ENCODE data around the gene C1orf53. TPM values are rescaled to one million over a fixed set of nuclear protein-coding genes. Genes with fewer than 3 reads are reported as not detected.
A peak's percentile ranks its signal among the peaks of the same experiment; 100 is the strongest.
"Not testable (repeated sequence)": the region's sequence is repeated elsewhere in the genome, so short reads cannot be mapped to it uniquely, and the experiment has no call there.

Gene C1orf53
- total and polyA plus RNA-seq, 8 donors = 1.5 to 8.9 (median 3.1) TPM

DNA sequence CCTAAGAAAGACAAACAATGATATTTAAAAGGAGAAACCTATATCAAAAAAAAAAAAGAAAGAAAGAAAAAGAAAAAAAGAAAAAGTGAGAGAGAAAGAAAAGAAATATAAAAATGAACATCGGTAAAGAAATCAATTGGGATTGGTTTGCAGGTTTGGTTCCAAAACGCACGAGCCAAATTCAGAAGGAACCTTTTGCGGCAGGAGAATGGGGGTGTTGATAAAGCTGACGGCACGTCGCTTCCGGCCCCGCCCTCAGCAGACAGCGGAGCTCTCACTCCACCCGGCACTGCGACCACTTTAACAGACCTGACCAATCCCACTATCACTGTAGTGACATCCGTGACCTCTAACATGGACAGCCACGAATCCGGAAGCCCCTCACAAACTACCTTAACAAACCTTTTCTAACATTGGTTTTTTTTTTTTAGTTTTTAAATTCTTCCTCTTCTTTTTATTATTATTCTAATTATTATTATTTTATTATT lies 26.5 kb downstream of the C1orf53 start:
- TF ChIP-seq, protein P1, sequence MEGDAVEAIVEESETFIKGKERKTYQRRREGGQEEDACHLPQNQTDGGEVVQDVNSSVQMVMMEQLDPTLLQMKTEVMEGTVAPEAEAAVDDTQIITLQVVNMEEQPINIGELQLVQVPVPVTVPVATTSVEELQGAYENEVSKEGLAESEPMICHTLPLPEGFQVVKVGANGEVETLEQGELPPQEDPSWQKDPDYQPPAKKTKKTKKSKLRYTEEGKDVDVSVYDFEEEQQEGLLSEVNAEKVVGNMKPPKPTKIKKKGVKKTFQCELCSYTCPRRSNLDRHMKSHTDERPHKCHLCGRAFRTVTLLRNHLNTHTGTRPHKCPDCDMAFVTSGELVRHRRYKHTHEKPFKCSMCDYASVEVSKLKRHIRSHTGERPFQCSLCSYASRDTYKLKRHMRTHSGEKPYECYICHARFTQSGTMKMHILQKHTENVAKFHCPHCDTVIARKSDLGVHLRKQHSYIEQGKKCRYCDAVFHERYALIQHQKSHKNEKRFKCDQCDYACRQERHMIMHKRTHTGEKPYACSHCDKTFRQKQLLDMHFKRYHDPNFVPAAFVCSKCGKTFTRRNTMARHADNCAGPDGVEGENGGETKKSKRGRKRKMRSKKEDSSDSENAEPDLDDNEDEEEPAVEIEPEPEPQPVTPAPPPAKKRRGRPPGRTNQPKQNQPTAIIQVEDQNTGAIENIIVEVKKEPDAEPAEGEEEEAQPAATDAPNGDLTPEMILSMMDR (IDR thresholded peaks at IDR 0.05) = no peak
- no peaks in the 10 kb centered on the region for H3K36me3 ChIP-seq
- intact Hi-C loops (cut with DNase I) = no loop called here
- H3K4me3 ChIP-seq = no peak overlapping the region
- H3K9me3 ChIP-seq = no peaks in the 10 kb centered on the region
- peaks cover 51 to 96% of the 10 kb centered on the region in 2 donors for H3K27me3 ChIP-seq
- H3K4me1 ChIP-seq = no peaks in the 10 kb centered on the region
- no peak for ATAC-seq
- peak in 1 of 4 donors; percentile 78 for DNase-seq
- no peak overlapping the region for H3K27ac ChIP-seq

DNA sequence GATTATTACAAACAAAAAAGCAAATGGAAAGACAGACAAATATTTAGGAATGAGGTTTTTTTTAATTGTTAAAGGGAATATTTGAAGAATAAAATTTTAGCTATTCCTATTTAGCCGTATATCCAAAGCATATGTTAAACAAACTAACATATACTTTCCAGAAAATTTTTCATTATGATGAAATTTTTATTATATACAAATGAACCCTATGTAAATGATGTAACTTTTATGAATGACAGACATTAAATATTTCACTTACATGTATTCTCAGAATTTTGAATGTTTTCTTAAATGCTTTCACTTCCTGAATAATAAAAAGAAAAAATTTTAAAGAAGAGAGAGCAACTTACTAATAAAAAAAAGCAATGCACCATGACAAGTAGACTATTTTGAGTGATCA lies 30.6 kb downstream of the C1orf53 start:
- no peaks in the 10 kb centered on the region for H3K36me3 ChIP-seq
- no peak overlapping the region for H3K27ac ChIP-seq
- H3K9me3 ChIP-seq = no peaks in the 10 kb centered on the region
- peaks cover 50 to 70% of the 10 kb centered on the region in 2 donors for H3K27me3 ChIP-seq
- intact Hi-C loops (cut with DNase I) = no loop called here
- no peaks in the 10 kb centered on the region for H3K4me1 ChIP-seq
- H3K4me3 ChIP-seq = no peak overlapping the region
- DNase-seq = no peak
- no peak for ATAC-seq
- TF ChIP-seq, protein P1 (IDR thresholded peaks at IDR 0.05) = no peak

DNA sequence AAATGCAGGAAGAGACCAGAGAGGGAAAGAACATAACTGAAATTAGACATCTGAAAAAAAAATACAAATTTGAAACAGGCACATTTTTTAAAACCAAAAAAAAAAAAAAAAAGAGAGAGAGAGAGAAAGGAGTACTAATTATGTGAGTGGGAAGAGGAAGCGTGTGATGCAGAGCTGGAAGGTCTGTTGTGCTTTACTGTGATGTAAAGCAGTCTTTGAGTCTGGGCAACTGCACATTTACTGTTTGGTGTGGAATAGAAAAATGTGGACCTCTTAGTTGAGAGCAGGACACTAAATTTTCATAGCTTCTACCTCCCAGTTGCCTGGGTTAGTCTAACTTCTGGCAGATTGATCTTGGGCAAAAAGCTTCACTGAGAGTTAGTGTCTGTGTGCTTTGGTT lies 31.2 kb downstream of the C1orf53 start:
- no peak for DNase-seq
- Histone ChIP-seq H3K27ac (no peak overlapping the region), H3K36me3 (no peaks in the 10 kb centered on the region), H3K4me3 (no peak overlapping the region), H3K27me3 (peaks cover 45 to 64% of the 10 kb centered on the region in 2 donors), H3K4me1 (no peaks in the 10 kb centered on the region), H3K9me3 (no peaks in the 10 kb centered on the region)
- intact Hi-C loops (cut with DNase I) = no loop called here
- TF ChIP-seq, protein P1 (IDR thresholded peaks at IDR 0.05) = no peak
- no peak for ATAC-seq

DNA sequence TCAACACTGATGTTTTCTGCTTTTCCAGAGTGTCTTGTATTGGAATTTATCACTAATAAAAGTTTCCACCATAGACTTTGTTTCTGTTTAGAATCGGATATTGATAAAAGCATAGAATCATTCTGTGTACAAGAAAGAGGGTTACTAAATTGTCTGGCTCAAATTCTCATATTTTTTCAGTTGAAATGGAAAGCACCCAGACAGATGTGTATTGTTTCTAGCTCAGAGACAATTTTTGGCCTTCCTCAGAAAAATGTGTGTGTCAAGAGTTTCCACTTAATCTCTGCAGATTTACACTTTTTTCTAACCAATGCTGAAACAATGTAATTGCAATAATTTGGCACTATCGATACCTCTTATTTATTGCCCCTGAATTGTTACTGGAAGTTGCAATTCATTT lies 35.0 kb downstream of the C1orf53 start:
- intact Hi-C loops (cut with DNase I) = no loop called here
- ATAC-seq = no peak
- Histone ChIP-seq H3K4me1 (no peaks in the 10 kb centered on the region), H3K27ac (no peak overlapping the region), H3K36me3 (no peaks in the 10 kb centered on the region), H3K4me3 (no peak overlapping the region), H3K27me3 (peaks cover 9 to 26% of the 10 kb centered on the region in 2 donors), H3K9me3 (no peaks in the 10 kb centered on the region)
- TF ChIP-seq, protein P1 (IDR thresholded peaks at IDR 0.05) = no peak
- DNase-seq = no peak

DNA sequence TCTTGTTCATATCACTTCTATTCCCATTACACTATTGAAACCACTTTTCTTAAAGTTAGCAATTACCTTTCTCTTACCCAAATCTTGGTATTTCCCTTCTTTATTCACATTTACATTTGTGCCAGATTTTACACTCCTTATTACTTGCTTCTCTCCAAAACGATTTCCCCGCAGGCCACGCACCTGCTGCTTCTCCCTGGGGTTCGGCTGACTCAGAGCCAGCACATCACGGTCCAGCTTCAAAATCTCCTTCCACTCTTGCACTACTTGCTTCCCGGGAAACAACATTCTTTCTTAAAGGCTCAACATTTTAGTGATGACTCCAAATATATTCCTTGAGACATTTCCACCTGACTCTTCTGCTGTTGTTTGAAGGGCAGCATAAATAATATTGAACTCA lies 35.5 kb downstream of the C1orf53 start:
- Histone ChIP-seq H3K9me3 (no peaks in the 10 kb centered on the region), H3K27ac (no peak overlapping the region), H3K36me3 (no peaks in the 10 kb centered on the region), H3K27me3 (peaks cover 4 to 21% of the 10 kb centered on the region in 2 donors), H3K4me1 (no peaks in the 10 kb centered on the region), H3K4me3 (no peak overlapping the region)
- intact Hi-C loops (cut with DNase I) = no loop called here
- DNase-seq = no peak
- TF ChIP-seq, protein P1 (IDR thresholded peaks at IDR 0.05) = no peak
- ATAC-seq = no peak

DNA sequence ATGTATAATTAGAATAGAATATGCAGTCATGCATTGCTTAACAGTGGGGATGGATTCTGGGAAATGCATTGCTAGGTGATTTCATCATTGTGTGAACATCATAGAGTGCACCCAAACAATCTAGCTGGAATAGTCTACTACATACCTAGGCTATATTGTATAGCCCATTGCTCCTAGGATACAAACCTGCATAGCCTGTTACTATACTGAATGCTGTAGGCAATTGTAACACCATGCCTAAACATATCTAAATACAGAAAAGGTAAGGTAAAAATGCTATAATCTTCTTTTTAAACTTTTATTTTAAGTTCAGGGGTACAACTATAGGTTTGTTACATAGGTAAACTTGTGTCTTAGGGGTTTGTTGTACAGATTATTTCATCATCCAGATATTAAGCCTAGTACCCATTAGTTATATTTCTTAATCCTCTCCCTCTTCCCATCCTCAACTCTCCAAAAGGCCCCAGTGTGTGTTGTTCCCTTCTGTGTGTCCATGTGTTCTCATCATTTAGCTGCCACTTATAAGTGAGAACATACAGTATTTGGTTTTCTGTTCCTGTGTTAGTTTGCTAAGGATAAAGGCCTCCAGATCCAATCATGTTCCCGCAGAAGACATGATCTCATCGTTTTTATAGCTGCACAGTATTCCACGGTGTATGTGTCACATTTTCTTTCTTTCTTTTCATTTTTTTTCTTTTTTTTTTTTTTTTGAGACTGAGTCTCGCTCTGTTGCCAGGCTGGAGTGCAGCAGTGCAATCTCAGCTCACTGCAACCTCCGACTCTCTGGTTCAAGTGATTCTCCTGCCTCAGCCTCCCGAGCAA lies 36.9 kb downstream of the C1orf53 start:
- H3K27ac ChIP-seq; H3K27me3 ChIP-seq; H3K4me1 ChIP-seq; H3K9me3 ChIP-seq; DNase-seq; intact Hi-C loops (cut with DNase I); H3K36me3 ChIP-seq; H3K4me3 ChIP-seq: not testable (repeated sequence)
- peak; percentile 22 for ATAC-seq

Data from left lung (tissue), 10 donors.